GM19023 (cell line): ENCODE measurements around the gene F11R.
"Not testable (repeated sequence)": the region's sequence is repeated elsewhere in the genome, so short reads cannot be mapped to it uniquely, and the experiment has no call there.

ENCODE experiments used
- ATAC-seq: cut with Tn5 transposase; IDR thresholded peaks from one replicate; pipeline ENCODE4 v1.9.1; 2021; ENCODE audit warnings: mild to moderate bottlenecking, moderate library complexity; ENCODE audit not compliant: unreplicated experiment

The F11R gene

GRCh38 chr1:161016683-161017082, 4.3 kb downstream of the F11R start:
- ATAC-seq = not testable (repeated sequence)

DNA sequence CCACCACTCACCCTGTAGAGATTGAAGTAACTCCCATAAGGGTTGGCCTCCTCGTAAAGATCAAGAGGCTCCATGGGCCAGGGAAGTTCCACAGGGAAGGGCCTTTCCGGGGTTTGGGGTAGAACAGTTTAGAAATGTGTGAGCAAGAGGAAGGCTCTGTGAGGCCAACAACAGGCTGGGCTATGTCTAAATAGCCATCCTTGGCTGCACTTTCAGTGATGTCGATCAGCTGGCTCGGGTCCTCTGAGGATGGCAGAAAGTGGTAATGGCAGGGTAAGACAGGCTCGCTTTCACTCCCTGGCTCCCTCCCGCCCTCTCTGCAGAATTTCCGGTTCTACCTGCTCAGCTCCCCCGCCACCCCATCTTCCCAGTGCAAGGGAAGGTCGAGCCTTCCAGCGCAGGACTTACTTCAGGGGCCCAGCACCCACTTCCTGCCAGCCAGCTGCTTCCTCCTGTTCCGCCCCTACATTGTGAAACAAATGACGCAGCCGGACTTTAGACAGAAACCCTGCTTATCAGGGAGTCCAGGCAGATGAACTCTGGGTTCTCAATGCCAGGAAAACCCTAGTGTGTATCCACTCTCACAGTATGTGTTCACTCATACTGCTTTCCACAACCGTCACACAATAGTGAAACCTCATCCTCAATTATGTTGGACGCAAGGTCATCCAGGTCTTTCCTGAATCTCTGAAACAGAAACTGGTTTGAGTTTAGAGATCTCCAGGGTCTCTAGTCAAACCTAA, 7.3 kb downstream of the F11R start:
- peak; percentile 89 for ATAC-seq

GRCh38 chr1:161013131-161013487, 7.8 kb downstream of the F11R start:
- ATAC-seq = no peak

DNA sequence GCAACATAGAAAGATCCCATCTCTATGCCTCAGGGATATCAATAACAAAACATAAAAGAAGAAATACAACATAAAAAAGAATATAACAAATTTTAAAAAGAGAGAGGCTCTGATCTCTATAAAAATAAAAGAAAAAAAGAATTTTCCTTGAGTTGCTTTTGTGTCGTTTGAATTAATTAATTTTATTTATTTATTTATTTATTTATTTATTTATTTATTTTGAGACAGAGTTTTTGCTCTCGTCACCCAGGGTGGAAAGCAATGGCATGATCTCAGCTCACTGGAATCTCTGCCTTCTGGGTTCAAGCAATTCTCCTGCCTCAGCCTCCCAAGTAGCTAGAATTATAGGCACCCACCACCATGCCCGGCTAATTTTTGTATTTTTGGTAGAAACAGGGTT, 8.5 kb downstream of the F11R start:
- ATAC-seq = no peak

DNA sequence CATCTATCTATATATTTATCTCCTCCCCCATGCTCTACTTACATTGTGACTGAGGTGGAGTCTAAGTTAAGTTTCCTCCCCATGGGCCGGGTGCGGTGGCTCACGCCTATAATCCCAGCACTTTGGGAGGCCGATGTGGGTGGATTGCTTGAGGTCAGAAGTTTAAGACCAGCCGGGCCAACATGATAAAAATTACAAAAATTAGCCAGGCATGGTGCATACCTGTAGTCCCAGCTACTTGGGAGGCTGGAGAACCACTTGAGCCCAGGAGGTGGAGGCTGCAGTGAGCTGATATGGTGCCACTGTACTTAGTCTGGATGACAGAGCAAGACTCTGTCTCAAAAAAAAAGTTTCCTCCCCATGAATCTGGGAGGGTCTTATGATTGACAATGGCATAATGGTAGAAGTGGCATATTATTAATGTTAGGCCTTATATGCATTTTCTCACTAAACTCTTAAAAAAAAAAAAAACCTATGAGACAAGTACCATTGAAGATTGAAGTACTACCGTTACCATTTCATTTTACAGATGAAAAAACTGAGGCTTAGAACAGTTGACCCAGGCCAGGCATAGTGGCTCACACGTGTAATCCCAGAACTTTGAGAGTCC, 11.2 kb downstream of the F11R start:
- ATAC-seq = no peak

DNA sequence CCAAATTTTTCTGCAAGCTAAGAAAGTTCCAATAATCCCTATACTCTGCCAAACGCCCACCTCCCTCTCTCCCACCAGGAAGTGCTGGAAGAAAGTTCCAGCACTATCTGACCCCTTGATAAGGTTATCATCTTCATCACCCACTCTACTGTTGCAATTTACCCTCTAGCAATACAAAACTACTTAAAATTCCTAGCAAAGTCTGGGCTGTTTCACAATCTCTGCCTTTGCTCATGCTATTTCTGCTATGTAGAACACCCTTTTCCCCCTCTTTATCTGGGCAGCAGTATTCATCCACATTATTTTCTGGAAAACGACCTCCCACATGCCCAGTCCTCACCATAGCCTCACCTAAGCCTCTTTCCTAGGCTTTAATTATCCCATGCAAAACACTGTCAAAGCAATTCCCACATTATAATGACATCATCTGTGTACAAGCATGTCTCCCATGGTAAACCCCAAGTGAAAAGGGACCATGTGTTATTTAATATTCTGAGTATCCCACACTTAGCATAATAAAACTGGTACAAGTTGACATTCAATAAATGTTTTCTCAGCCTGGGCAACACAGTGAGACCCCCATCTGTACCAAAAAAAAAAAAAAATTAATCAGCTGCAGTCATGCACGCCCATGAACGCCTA, 12.0 kb downstream of the F11R start:
- no peak for ATAC-seq

- ATAC-seq = no peak
Measured at GRCh38 chr1:161007369-161007768, 13.6 kb downstream of the F11R start.

DNA sequence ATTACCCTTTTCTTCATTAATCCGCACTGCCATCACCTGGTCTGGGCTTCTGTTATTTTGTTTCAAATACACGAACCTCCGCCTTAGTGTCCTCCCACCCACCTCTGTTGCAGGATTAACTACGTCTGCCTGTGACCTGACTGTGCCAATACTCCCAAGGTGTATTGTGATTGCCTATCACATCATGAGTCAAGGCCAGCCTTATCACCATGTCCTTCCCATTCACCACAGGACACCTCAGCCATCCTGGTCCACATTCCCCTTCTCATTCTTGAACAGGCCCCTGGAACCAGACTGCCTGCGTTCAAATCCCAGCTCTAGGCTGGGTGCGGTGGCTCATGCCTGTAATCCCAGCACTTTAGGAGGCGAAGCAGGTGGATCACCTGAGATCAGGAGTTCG, 14.4 kb downstream of the F11R start:
- no peak for ATAC-seq

DNA sequence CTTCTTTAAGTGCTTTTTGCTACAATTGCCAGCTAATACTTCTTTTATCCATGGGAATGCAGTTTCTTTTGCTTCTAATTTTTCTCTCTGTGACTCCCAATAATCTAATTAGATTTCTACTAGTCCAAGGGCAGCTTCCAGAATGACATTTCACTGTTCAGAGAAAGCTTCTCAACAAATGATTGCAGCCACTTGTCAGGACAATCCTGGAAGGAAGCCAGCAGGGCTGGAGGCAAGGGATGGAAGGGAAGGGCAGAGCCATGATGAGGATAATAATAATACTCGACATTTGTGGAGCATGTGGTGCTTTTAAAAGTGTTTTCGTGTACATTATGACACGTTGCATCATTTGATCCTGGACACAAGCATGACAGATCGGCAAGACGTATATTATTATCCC, 19.4 kb downstream of the F11R start:
- ATAC-seq = no peak

- no peak for ATAC-seq
Measured at GRCh38 chr1:161000736-161001480, 20.0 kb downstream of the F11R start.

- ATAC-seq = no peak
Measured at GRCh38 chr1:160999376-160999775, 21.6 kb downstream of the F11R start.

- no peak for ATAC-seq
Measured at GRCh38 chr1:160997323-160998038, 23.5 kb downstream of the F11R start.

- no peak for ATAC-seq
Measured at GRCh38 chr1:160996178-160996577, 24.8 kb downstream of the F11R start.

GRCh38 chr1:160993544-160994193, 27.3 kb downstream of the F11R start:
- ATAC-seq = no peak

DNA sequence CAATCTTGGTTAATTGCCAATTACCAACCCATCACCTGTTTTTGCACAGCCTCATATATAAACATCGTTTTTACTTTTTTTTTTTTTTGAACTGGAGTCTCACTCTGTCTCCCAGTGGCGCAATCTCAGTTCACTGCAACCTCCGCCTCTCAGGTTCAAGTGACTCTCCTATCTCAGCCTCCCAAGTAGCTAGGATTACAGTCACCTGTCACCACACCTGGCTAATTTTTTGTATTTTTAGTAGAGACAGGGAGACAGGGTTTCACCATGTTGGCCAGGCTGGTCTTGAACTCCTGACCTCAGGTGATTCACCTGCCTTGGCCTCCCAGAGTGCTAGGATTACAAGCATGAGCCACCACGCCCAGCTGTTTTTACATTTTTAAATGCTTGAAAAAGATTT, 28.9 kb downstream of the F11R start:
- ATAC-seq = not testable (repeated sequence)

DNA sequence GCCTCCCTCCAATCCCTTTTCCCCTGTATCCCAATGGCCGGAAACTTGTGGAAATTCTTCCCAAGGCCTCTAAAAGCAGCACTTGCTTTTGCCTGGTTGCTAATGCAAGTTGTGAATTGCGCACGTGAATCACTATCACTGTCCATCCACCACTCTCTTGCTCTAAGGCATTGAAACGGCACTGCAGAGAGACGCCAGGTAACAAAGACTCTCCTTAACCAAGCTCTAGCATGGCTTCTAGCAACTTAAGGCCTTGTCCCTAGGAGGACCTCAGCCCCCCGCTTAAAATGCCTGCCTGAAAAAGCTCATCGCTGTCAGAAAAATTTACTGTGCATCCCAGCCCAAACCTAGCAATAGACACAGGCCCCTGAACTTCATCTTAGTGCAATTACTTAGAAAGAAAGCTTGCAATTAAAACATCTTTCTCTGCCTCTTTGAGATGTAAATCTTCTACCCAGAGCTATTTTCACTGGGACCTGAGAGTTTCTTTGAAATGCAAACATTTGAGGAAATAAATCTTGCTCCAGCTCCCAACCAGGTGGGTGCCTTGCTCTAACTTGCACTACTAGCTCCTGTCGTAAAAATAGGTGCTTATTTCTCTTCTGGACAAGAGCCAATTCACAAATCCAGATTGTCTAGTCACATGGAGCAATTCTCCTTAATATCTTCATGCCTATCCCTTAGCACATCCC, 33.4 kb downstream of the F11R start:
- ATAC-seq = no peak

DNA sequence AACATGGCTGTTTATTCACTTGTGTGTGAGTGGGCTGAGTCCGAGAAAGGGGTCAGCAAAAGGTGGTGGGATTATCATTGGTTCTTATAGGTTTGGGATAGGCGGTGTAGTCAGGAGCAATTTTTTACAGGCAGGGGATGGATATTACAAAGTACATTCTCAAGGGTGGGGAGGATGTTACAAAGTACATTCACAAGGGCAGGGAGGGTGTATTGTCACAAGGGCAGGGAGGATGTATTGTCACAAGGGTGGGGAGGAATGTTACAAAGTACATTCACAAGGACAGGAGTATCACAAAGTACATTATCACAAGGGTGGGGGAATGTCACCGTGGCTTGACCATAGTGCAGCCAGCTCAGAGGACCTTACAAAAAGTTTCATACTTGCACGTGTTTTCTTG, 35.2 kb downstream of the F11R start:
- no peak for ATAC-seq

DNA sequence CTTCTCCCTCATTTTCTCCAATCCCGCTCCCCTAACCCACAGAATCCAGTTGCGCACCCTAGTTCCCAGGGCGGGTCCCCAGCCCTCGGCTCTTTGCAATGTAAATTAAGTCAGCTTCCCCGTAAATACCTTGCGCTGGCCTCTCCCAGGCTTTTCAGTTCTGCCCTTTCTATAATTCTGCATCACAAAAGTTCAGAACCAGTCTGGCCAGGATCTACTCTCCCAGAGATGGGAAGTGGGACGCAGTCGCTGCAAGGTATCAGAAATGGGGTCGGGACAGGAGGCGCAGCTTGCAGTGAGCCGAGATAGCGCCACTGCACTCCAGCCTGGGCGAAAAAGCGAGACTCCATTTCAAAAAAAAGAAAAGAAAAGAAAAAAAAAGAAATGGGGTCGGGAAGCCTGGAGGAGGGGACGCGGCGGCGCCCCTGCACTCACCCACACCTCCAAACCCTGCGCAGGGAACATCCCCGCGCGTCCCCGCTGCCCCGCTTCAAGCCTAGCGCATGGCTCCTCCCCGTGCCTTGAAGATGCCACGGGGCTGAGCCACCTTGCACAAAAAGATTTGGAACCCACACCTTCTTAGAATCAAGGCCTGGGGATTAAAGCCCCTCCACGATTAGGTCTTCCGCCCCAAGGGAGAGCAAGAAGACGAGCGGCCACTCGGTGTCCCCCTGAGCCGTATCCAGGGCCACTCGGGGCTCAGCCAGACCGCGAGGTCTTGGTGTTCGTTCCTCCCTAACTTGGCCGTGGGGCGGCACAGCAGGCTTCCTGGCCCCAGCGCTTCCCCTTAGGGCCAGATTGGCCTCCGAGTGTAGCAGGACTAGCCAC, 39.2 kb downstream of the F11R start:
- ATAC-seq = no peak

DNA sequence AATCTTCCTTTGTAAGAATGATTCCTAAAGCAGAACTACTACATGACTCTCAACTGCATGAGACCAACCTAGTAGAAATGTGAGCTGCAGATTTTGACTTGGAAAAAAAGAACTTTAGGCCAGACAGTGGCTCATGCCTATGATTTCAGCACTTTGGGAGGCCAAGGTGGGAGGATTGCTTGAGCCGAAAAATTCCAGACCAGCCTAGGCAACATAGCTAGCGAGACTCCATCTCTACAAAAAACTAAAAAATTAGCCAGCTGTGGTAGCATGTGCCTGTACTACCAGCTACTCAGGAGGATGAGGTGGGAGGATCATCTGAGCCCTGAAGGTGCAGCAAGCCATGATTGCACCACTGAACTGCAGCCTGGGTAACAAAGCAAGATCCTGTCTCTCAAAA, 41.7 kb downstream of the F11R start:
- ATAC-seq = no peak
